Measurements from ENCODE around the gene LNX1. TPM values are rescaled to one million over a fixed set of nuclear protein-coding genes. Genes with fewer than 3 reads are reported as not detected.

LNX1 gene
- total and polyA plus RNA-seq, 2 of the 13 experiments (the other 11 are each of a cell fraction or from before 2014, with no cell fraction given), result 0.49 TPM

DNA sequence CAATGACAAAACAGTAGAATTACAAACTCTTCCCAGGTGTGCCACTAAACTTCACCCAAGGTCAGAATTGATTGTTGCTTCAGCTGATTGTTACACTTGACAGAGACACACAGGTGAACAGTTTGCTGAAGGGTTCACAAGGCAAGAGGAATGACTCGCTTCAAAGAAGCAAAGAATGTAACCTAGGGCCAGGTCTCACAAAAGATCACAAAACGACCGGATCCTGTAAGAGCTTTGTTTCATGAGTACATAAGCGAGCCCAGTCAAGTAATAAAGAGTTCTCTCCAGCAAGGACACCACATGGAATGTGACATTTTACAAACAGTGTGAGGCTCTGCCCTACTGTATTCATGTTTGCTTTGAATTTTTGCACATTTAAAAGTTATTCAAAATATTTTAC lies 9.1 kb downstream of the LNX1 start (continued):
- TF ChIP-seq, protein P1, sequence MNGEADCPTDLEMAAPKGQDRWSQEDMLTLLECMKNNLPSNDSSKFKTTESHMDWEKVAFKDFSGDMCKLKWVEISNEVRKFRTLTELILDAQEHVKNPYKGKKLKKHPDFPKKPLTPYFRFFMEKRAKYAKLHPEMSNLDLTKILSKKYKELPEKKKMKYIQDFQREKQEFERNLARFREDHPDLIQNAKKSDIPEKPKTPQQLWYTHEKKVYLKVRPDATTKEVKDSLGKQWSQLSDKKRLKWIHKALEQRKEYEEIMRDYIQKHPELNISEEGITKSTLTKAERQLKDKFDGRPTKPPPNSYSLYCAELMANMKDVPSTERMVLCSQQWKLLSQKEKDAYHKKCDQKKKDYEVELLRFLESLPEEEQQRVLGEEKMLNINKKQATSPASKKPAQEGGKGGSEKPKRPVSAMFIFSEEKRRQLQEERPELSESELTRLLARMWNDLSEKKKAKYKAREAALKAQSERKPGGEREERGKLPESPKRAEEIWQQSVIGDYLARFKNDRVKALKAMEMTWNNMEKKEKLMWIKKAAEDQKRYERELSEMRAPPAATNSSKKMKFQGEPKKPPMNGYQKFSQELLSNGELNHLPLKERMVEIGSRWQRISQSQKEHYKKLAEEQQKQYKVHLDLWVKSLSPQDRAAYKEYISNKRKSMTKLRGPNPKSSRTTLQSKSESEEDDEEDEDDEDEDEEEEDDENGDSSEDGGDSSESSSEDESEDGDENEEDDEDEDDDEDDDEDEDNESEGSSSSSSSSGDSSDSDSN (CRISPR knock-in tag; IDR thresholded peaks at IDR 0.05), result no peak
- TF ChIP-seq ZNF260 (CRISPR knock-in tag; IDR thresholded peaks at IDR 0.05; ENCODE audit: borderline replicate concordance, low read depth) (no peak), YEATS4 (CRISPR knock-in tag; IDR thresholded peaks at IDR 0.05; ENCODE audit: borderline replicate concordance) (no peak), HES4 (CRISPR knock-in tag; IDR thresholded peaks at IDR 0.05; ENCODE audit: borderline replicate concordance) (no peak), ZKSCAN5 (CRISPR knock-in tag; IDR thresholded peaks at IDR 0.05) (no peak), MYNN (CRISPR knock-in tag; IDR thresholded peaks at IDR 0.05; ENCODE audit: low read depth) (no peak), THAP11 (CRISPR knock-in tag; IDR thresholded peaks at IDR 0.05) (0 out of 2 replicates have a peak, but pooled peaks have one; percentile 11), MBD4 (IDR thresholded peaks at IDR 0.05; ENCODE audit: borderline replicate concordance, low read length) (no peak), SIX4 (CRISPR knock-in tag; IDR thresholded peaks at IDR 0.05) (0 out of 2 replicates have a peak, but pooled peaks have one; percentile 23), ZNF33A (CRISPR knock-in tag; IDR thresholded peaks at IDR 0.05; ENCODE audit: borderline replicate concordance) (no peak), HNRNPLL (IDR thresholded peaks at IDR 0.05; ENCODE audit: low read depth, low read length, poor library complexity, severe bottlenecking) (no peak), JUND (CRISPR knock-in tag; IDR thresholded peaks at IDR 0.05) (no peak), ZSCAN9 (CRISPR knock-in tag; IDR thresholded peaks at IDR 0.05; ENCODE audit: borderline replicate concordance) (no peak), EED (CRISPR knock-in tag; IDR thresholded peaks at IDR 0.05) (no peak), ZNF335 (CRISPR knock-in tag; IDR thresholded peaks at IDR 0.05) (no peak), ZBTB3 (CRISPR knock-in tag; IDR thresholded peaks at IDR 0.05; ENCODE audit: borderline replicate concordance, low read depth) (no peak), FOXM1 (CRISPR knock-in tag; IDR thresholded peaks at IDR 0.05) (no peak), HNRNPH1 (optimal IDR thresholded peaks at IDR 0.05; ENCODE audit: low read depth, low read length) (no peak)
- TF ChIP-seq, protein P2, sequence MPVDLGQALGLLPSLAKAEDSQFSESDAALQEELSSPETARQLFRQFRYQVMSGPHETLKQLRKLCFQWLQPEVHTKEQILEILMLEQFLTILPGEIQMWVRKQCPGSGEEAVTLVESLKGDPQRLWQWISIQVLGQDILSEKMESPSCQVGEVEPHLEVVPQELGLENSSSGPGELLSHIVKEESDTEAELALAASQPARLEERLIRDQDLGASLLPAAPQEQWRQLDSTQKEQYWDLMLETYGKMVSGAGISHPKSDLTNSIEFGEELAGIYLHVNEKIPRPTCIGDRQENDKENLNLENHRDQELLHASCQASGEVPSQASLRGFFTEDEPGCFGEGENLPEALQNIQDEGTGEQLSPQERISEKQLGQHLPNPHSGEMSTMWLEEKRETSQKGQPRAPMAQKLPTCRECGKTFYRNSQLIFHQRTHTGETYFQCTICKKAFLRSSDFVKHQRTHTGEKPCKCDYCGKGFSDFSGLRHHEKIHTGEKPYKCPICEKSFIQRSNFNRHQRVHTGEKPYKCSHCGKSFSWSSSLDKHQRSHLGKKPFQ (CRISPR knock-in tag; IDR thresholded peaks at IDR 0.05; ENCODE audit: insufficient replicate concordance), result no peak
- TF ChIP-seq, protein P3, sequence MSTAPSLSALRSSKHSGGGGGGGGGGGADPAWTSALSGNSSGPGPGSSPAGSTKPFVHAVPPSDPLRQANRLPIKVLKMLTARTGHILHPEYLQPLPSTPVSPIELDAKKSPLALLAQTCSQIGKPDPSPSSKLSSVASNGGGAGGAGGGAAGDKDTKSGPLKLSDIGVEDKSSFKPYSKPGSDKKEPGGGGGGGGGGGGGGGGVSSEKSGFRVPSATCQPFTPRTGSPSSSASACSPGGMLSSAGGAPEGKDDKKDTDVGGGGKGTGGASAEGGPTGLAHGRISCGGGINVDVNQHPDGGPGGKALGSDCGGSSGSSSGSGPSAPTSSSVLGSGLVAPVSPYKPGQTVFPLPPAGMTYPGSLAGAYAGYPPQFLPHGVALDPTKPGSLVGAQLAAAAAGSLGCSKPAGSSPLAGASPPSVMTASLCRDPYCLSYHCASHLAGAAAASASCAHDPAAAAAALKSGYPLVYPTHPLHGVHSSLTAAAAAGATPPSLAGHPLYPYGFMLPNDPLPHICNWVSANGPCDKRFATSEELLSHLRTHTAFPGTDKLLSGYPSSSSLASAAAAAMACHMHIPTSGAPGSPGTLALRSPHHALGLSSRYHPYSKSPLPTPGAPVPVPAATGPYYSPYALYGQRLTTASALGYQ (CRISPR knock-in tag; IDR thresholded peaks at IDR 0.05), result peak; percentile 65; the same call in 1 of the 2 replicates
- TF ChIP-seq, protein P4, sequence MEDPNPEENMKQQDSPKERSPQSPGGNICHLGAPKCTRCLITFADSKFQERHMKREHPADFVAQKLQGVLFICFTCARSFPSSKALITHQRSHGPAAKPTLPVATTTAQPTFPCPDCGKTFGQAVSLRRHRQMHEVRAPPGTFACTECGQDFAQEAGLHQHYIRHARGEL (CRISPR knock-in tag; IDR thresholded peaks at IDR 0.05), result no peak
- TF ChIP-seq, protein P5, sequence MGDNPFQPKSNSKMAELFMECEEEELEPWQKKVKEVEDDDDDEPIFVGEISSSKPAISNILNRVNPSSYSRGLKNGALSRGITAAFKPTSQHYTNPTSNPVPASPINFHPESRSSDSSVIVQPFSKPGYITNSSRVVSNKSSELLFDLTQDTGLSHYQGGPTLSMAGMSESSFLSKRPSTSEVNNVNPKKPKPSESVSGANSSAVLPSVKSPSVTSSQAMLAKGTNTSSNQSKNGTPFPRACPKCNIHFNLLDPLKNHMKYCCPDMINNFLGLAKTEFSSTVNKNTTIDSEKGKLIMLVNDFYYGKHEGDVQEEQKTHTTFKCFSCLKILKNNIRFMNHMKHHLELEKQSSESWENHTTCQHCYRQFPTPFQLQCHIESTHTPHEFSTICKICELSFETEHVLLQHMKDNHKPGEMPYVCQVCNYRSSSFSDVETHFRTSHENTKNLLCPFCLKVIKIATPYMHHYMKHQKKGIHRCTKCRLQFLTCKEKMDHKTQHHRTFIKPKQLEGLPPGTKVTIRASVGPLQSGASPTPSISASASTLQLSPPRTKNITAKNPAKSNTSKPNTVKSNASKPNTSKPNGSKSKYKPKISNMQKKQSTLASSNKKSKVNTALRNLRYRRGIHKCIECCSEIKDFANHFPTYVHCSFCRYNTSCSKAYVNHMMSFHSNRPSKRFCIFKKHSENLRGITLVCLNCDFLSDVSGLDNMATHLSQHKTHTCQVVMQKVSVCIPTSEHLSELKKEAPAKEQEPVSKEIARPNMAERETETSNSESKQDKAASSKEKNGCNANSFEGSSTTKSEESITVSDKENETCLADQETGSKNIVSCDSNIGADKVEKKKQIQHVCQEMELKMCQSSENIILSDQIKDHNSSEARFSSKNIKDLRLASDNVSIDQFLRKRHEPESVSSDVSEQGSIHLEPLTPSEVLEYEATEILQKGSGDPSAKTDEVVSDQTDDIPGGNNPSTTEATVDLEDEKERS (CRISPR knock-in tag; IDR thresholded peaks at IDR 0.05), result no peak

Data from HepG2 (cell line).